ENCODE results near the gene TMEM220.
A peak's percentile ranks its signal among the peaks of the same experiment; 100 is the strongest.

DNA sequence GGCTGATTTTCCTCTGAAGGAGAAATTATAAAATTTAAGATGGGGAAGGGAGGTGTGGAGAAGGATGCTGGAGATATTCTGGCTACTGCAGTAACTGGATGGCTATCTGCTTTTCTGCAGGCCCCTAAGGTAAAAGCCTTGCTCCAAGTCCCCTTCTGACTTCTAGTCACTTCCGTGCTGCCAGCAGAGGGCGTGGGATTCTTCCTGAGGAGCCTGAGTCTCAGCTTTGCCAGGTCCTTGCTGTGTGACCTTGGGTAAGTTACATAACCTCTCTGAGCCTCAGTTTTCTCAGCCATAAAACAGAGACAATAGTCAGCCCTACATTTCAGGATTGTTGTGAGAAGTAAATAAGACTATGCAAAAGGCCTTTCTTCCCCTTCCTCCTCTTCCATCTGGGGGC is 24.3 kb upstream of the TMEM220 start:
- TF ChIP-seq POLR2A (IDR thresholded peaks at IDR 0.05) (no peak), EP300 (IDR thresholded peaks at IDR 0.05) (no peak), POLR2AphosphoS5 (IDR thresholded peaks at IDR 0.05) (no peak)
- TF ChIP-seq, protein P1, sequence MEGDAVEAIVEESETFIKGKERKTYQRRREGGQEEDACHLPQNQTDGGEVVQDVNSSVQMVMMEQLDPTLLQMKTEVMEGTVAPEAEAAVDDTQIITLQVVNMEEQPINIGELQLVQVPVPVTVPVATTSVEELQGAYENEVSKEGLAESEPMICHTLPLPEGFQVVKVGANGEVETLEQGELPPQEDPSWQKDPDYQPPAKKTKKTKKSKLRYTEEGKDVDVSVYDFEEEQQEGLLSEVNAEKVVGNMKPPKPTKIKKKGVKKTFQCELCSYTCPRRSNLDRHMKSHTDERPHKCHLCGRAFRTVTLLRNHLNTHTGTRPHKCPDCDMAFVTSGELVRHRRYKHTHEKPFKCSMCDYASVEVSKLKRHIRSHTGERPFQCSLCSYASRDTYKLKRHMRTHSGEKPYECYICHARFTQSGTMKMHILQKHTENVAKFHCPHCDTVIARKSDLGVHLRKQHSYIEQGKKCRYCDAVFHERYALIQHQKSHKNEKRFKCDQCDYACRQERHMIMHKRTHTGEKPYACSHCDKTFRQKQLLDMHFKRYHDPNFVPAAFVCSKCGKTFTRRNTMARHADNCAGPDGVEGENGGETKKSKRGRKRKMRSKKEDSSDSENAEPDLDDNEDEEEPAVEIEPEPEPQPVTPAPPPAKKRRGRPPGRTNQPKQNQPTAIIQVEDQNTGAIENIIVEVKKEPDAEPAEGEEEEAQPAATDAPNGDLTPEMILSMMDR (IDR thresholded peaks at IDR 0.05): peak in 3 of 7 experiments; percentile 25 to 34 (median 29)

All from stomach (tissue), 4 donors.